Left colon (tissue), 2 donors: ENCODE data around the gene FAM20A. TPM values are rescaled to one million over a fixed set of nuclear protein-coding genes. Genes with fewer than 3 reads are reported as not detected.

Experiments used
- ATAC-seq: fragments of 200-7000 bp; cut with Tn5 transposase; one replicate; pipeline ENCODE4 v1.9.1; 2020; ENCODE audit warnings: mild to moderate bottlenecking, moderate library complexity
- DNase-seq, 2 donors: peaks; one replicate each; pipeline ENCODE4 v3.0.0-alpha.2; 2020
- intact Hi-C, 2 donors: fragments of 100-400 bp; cut with DNase I in 1 of 2; cut with micrococcal nuclease in 1 of 2; formaldehyde crosslinking; loops; one replicate each; pipeline versions ENCODE4 v1.11.2 to v1.14.0; 2022; cut with DNase I, micrococcal nuclease
- total RNA-seq, 2 donors: library from RNA; stranded (reverse); fragmentation: NEBNext Ultra II Directional; extraction: Animal tissue kit (Norgen Biotek cat#: 25700); gene quantifications; one replicate each; pipeline ENCODE4 v1.2.1, GENCODE V29; 2021
- donor health status: DM: no; HTN: no; CAD: no.
- donor health status: DM: yes; HTN: yes; CAD: no.

The FAM20A gene
- total RNA-seq, 2 donors from 2014 or later: 0.98 to 2.3 TPM

DNA sequence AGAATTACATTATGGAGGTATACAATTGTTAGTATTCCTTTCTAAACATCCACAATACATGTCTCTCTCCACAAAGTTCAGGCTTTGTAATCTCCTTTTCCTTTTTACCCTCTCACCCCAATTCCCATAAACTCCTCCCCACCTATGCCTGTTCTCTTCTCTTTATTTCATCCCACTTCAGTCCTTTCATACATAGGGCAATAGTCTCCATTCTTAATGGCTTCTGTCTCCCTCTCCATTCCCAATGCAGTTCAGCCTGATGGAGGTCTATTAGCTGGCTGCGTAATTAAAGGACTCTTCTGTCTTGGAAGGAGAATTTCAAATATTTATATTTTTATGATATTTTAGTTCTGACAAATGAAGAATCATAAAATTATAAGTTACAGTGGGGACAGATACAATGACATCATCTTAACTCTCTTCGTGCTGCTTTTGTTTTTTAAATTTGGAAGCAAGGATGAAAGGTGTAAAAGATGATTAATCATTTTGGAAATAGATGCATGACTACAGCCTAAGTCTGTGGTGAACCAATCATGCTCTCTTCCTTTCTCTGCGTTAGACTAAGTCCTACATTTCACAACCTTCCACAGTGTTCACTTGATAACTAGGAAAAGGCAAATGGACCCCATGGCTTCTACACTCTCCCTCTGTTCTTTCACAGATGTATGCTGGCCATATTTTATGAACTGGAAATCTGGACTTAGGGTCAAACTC lies 11.2 kb upstream of the FAM20A start:
- intact Hi-C loops: no loop called here
- no peak for DNase-seq
- no peak for ATAC-seq

DNA sequence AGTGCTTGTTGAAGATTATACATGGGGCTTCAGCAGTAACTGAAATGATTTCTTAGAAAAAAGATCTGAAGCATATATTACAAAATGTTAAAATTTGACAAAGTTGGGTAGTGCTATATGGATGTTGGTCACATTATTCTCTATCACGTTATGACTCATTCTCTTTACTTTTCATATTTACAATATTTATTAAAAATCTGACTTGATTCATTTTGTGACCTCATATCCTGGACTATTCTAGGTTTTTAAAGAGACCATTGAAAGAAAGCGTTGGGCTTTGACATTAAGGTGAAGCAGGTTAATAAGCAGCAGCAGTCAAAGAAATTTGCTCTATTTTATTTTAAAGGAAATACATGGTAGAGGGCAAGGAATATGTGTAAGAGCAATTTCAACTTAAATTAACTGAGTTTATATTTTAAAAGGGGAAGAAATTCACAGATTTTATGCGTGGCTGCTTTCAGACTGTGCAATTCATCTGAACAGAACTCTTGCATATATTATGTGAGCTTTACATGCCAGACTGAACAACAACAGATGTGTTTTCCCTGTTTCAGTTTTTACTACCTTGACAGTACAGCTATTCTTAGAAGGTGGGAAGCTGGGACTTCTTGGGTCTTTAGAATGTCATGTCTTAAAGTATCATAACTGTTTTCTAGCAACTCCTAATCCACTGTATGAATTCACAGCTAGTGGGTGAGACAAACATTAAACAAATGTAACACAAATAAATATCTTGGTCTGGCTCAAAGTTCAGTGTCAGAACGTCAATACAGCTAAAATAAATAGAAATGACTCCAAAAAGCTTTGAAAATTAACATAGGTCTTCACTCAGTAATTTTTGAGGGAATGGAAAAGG lies 10.4 kb upstream of the FAM20A start:
- intact Hi-C loops: no loop called here
- no peak for ATAC-seq

DNA sequence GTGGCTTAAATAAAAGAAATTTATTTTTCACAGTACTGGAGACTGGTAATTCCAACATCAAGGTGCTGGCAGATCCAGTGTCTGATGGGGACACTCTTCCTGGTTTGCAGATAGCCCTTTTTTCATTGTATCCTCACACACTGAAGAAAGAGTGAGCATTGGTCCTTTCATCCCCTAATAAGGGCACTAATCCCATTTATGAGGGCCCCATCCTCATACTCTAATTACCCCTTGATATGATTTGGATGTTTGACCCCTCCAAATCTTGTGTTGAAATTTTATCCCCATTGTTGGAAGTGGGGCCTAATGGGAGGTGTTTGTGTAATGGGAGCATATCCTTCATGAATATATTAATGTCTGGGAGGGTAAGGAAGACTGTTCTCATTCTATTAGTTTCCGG lies 9.4 kb upstream of the FAM20A start:
- no peak for ATAC-seq
- no peak for DNase-seq
- intact Hi-C loops: no loop called here

More for the DNA sequence above, 10.4 kb upstream of the FAM20A start:
- no peak for DNase-seq

DNA sequence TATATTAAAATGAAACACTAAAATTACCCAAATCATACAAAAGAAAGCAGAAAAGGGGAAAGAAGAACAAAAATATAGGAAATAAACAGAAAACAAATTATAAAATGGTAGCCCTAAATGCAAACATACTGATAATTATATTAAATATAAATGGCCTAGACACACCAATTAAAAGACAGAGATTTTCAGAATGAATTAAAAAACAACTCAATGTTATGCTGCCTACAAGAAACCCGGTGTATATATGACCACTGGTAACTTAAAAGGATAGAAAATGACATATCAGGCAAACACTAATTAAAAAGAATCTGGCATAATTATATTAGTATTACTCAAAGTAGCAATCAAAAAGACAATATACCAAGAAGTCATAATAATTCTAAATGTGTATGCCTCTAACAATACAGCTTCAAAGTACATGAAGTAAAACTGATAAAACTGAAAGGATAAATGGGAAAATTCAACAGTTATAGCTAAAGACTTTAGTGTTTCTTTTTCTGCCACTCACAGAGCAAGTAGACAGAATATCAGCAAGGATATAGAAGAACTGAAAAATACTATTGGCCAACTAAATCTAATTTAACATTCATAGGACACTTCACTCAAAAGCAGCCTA lies 7.5 kb upstream of the FAM20A start:
- DNase-seq (no peak), ATAC-seq (no peak)
- intact Hi-C loops: no loop called here

DNA sequence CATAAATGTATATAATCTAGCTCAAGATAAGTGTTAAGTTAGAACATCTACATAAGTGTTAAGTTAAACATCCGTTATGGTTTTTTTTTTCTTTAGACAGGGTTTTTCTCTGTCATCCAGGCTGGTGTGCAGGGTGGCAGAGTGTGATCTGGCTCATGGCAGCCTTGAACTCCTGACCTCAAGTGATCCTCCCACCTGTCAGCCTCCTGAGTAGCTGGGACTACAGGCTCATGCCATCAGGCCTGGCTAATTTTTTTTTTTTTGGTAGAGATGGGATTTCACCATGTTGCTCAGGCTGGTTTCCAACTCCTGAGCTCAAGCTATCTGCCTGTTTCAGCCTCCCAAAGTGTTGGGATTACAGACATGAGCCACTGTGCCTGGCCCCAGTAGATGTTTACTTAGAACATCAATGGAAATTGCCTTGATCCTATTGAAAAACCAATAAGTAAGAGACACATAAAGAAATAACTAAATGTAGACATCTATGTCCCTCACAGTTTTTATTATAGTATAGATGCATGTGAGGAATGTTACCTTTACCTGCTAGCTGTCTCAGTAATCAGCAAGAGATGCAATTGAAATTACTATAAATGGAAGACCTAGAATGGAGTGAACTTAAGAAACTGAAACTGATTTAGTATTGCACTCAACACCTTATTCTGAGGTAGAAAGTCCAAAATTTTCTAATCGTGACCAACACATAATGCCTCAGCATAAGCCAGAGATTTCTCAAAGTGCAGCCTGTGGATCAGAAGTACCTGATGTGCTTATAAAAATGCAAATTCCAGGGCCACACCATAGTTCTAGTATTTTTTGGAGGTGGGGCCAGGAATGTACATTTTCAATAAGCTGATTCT lies 5.5 kb upstream of the FAM20A start:
- ATAC-seq: no peak
- intact Hi-C loops: no loop called here
- DNase-seq: no peak

DNA sequence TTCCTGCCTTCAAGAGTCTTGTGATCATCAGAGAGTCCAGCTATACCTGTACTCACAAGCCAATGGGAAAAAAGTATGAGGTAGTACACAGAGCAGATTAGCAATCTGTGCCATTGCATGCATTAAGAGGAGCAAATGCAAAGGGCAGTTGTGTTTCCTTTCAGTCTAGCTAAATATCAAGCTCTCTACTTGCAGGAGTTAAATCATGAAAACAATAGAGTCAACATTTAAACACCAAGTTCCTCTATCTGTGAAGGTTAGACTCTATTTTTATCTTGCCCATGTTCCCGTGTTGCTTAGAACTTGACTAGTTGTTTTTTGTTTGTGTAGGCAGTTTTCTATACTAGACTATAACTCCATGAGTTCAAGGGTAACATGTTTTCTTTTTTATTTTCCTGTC lies 4.7 kb upstream of the FAM20A start:
- intact Hi-C loops: no loop called here
- ATAC-seq: no peak
- DNase-seq: no peak

DNA sequence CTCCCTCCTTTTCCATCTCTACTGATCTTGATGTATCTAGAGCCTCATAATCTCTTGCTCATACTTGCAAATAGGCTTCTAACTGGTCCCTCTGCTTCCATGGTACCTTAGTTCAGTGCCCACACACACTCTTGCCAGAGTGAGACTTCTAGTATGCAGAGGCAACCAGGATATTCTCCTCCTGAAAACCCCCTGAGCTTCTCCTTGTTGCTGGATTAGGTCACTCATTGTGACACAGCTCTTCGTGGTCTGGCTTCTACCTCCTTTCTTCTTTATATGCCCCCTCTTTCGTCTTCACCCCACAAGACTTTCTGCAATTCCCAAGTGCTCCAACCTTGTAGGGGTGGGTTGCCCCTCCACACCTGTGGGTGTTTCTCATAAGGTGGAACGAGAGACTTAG lies 2.5 kb upstream of the FAM20A start:
- intact Hi-C loops: no loop called here
- no peak for ATAC-seq
- no peak for DNase-seq

DNA sequence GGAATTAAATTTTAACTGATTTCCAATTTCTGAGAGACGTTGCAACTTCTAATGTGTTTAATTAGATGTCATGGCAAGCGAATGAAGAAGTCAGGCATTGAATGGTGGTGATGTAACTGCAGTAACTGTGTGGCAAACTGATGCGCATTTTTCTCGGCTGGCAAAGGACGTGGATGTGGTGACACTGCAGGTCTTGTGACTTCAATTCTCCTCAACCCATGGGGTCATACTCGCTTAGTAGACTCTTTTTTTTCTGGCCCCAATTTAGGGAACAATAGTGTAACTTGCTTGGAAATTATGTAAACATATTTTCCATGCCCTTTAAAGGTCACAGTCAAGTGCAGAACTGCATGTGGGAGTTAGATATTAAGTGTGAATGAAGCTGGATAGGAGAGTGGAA lies 1.9 kb upstream of the FAM20A start:
- no peak for DNase-seq
- no peak for ATAC-seq
- intact Hi-C loops: no loop called here

DNA sequence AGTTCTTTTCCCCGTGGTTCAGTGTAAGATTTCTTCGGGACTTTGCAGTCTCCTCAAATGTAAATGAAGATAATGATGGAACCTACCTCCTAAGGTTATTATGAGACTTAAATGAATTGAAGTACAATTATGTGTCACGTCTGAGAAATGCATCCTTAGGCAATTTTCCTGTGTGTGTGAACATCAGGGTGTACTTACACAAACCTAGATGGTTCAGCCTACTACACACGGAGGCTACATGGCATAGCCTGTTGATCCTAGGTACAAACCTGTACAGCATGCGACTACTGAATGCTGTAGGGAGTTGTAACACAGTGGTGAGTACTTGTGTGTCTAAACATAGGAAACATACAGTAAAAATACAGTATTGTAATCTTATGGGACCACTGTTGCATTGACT lies 1.1 kb upstream of the FAM20A start:
- ATAC-seq: no peak
- no peak for DNase-seq
- intact Hi-C loops: no loop called here

DNA sequence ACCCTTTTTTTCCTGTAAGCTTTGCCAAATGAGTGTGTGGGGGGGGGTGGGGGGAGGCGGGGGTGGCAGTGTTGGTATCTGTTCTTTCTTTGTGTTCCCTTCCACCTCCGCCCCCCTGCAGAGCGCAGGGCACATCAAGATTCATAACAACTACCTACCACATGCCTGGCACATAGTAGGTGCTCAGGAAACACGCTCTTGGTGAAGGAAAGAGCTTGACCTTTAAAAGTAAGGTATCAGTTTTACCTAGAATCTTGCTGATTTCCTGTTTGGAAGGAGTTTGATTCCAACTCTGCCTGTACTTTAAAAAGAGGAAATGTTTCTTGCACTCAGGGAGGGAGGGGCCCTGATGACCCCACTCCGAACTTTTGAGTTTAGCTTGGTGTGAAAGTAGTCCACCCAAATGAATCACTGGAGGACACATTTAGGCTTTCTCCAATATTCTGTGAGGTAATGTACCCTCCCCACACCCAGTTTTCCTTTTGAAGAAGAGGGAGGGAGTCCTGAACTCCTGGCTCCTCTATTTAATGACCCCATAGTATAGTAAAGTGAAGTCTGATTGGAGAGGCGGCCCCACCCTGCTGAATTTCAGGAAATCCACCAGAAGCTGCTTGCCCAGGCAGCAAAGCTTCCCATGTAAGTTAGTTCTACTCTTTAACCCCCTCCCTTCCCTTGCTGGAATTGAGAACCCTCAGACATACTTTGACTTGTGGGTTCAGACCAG lies 560 bp upstream of the FAM20A start:
- no peak for ATAC-seq
- intact Hi-C loops: no loop called here

DNA sequence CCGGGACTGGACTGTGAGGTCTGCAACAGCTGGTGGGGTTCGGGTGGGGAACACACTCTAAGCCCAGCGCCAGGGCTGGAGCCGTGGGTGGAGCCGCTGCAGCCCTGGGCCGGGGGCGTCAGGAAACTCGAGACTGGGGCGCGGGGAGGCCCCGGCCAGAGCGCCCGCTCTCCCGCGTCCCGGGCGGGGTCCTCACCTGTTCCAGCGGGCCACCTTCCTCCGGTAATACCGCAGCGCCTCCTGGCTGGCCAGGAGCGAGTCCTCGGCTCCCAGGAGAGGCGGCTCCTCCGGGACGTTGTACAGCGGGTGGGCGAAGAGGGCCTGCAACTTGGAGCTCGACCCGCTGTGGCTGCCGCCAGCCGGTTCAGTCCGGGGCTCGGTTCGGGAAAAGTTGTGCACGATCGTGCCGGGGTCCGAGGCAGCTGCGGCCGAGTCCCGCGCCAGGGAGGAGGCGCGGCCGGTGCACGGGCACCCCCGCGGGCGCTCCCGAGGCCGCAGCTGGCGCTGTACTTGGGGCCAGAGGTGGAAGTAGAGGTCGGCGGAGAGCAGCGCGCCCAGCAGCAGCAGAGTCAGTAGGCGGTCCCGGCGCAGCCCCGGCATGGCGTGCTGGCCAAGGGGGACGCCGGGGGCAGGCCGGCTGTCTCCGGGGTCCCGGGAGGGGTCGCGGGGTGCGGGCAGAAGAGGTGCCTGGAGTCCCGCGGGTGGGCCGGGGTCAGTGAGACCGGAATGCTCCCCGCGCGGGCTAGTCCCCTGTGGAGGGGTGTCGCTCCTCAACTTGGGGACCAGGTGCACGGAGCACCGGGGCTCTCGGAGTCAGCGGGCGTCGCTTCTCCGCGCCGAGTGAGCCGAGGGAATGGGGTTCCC lies 868 bp downstream of the FAM20A start:
- peak; percentile 26 to 35 for DNase-seq
- ATAC-seq: peak; percentile 64
- intact Hi-C loops: no loop called here

More for the DNA sequence above, 560 bp upstream of the FAM20A start:
- DNase-seq: no peak

DNA sequence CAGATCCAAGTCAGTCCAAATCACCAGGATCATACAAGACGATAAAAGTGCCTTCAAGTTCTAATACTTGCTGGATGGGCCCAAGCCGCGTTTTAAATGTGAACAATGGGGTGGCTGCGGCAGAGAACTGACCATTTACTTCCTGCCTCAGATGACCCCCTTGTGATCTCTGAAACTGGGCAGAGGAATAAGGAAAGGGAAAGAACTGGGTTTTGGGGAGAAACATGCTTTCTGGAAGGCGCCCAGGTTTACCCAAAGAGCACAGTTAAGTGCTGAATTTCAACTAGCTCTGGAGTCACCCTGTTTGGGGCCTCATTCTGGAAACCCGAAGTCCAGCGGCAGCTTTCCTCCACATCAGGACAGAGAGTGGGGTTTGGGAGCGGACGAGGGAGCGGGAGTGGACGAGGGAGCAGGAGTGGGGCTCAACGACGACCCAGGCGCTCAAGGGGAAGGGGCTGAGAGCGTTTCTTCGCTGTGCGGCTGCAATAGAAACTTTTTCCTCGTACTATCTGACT lies 1.6 kb downstream of the FAM20A start:
- DNase-seq (no peak), ATAC-seq (no peak)
- intact Hi-C loops: no loop called here

DNA sequence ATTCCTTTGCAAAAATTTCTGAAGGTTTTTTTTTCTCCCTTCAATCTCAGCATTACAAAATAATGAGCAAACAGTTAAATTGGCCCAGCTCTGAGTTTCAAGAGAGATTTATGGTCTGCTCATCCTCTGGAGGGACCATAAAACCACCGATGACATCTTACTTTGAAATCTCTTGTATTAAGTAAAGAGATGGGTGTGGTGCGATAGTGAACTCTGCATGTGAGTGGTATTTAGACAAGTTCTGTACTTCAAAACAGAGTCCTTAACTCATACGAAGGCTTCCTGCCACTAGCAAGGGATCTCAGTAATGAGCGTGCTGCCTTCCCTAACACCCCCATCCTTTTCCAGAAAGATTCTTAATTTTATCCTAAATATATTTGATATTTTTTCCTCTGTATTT lies 2.1 kb downstream of the FAM20A start:
- intact Hi-C loops: no loop called here
- peak; percentile 39 for ATAC-seq
- no peak for DNase-seq

DNA sequence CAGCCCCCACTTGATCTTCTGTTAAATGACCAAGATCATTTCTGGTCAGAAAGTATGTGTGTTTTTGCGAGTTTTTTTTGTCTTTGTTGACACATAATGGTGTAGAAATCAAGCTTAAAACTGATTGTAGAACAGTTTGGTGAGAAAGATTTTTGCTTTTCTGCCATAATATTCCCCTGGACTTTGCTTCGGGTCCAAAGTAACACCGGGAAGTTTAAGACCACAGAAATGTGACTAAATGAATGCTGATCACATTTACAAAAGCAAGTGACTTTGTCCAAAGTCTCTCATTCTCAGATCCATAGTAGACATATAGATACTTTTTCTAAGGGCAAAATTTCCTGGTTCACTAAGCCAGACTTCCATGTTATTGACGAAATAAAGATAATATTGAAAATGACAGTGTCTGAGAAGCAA lies 2.6 kb downstream of the FAM20A start:
- intact Hi-C loops: no loop called here
- ATAC-seq: no peak
- DNase-seq: no peak

DNA sequence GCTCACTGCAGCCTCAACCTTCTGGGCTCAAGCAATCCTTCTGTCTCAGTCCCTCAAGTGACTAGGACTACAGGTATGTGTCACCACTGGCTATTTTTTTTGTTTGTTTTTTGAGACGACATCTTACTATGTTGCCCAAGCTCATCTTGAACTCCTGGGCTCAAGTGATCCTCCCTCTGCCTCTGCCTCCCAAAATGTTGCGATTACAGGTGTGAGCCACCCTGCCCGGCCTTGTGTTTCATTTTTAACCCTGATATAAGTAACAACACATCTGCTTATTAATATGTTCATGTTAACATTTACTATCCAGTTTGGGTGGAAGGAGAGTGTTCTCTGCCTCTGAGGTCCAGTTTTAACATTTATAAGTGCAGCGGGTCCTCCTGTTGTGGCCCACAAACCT lies 3.1 kb downstream of the FAM20A start:
- intact Hi-C loops: no loop called here
- ATAC-seq: no peak
- DNase-seq: no peak

DNA sequence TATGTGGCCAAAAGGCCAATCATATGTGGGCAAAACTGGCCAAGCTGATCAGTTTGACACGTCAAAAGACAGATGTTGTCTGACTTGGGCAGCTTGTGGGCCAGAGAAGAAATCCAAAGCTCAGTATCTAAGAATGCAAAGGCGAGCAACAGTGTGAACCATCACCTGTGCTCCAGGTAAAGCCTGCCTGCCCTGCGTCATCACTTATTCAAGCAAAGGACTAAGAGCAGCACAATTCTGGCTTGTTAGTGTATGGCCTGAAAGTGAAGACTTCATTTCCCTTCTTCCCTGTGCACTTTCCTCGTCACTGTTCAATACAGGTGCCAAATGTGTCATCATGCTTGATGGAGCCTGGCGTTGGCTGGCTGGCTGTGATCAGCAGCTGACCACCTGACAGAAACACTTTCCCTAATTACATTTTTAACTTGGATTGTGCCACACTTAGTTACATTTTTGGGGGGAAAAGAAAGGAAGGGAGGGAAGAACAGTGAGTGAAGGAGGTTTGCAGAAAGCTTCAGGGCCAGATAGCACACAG lies 4.7 kb downstream of the FAM20A start:
- DNase-seq (no peak), ATAC-seq (no peak)
- intact Hi-C loops: no loop called here

DNA sequence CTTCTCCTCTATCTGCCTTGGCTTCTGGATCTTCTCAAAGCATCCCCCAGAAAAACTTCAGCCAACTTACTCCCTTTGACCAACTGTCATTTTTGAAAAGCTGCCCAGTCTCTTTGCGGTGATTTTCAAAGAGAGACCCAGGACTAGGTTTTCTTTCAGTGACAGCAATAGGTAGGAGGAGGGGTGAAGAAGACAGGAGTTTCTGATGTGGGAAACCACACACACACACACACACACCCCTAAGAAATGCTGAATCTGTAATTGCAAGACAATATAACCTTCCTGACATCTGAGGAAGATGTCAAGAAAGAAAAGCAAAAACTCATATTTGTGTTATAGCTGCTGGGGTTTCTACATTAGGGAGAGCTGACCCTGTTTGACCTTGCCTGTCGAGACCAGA lies 5.2 kb downstream of the FAM20A start:
- ATAC-seq (no peak), DNase-seq (no peak)
- intact Hi-C loops: no loop called here
